Osteoblast (primary cell): Measurements from ENCODE around the gene TMEM132C. TPM values are rescaled to one million over a fixed set of nuclear protein-coding genes. Genes with fewer than 3 reads are reported as not detected.

Source experiments
- DNase-seq: peaks from one replicate; pipeline ENCODE4 v3.0.0; 2011; ENCODE audit warnings: low spot score, mixed read lengths; ENCODE audit not compliant: insufficient read length; ENCODE audit errors: missing footprints
- H2AFZ ChIP-seq: 2 replicates; pipeline ENCODE4 v1.6.0; 2011; ENCODE audit warnings: mild to moderate bottlenecking, low read length
- H3K27ac ChIP-seq: 2 replicates; pipeline ENCODE4 v1.5.1; 2011; ENCODE audit warnings: mild to moderate bottlenecking, low read depth, low read length, moderate library complexity
- H3K27me3 ChIP-seq: 2 replicates; pipeline ENCODE4 v1.6.0; 2012; ENCODE audit warnings: mild to moderate bottlenecking, control low read depth, inconsistent platforms, low read length, moderate library complexity; ENCODE audit not compliant: insufficient read depth
- H3K36me3 ChIP-seq: 2 replicates; pipeline ENCODE4 v1.5.1; 2011; ENCODE audit warnings: mild to moderate bottlenecking, low read length, control low read depth, moderate library complexity; ENCODE audit not compliant: insufficient read depth
- H3K4me1 ChIP-seq: 2 replicates; pipeline ENCODE4 v1.5.1; 2011; ENCODE audit warnings: mild to moderate bottlenecking, low read length, control low read depth, moderate library complexity; ENCODE audit not compliant: insufficient read depth
- H3K4me2 ChIP-seq: 2 replicates; pipeline ENCODE4 v1.6.0; 2011; ENCODE audit warnings: mild to moderate bottlenecking, low read length; ENCODE audit not compliant: insufficient read depth
- H3K4me3 ChIP-seq: fragments of 200-600 bp; sonication (generic); 3 replicates; pipeline ENCODE4 v1.5.1; 2012; ENCODE audit warnings: mild to moderate bottlenecking, low read length, inconsistent platforms; ENCODE audit not compliant: insufficient read depth
- H3K79me2 ChIP-seq: 2 replicates; pipeline ENCODE4 v1.6.0; 2012; ENCODE audit warnings: mild to moderate bottlenecking, low read length, control low read depth, inconsistent platforms; ENCODE audit not compliant: insufficient read depth
- H3K9me3 ChIP-seq: 2 replicates; pipeline ENCODE4 v1.5.1; 2011; ENCODE audit warnings: low read depth, low read length, control low read depth
- H4K20me1 ChIP-seq: 2 replicates; pipeline ENCODE4 v1.6.0; 2012; ENCODE audit warnings: mild to moderate bottlenecking, low read length, control low read depth; ENCODE audit not compliant: insufficient read depth
- total RNA-seq: library from RNA; depleted of rRNA; stranded (reverse); fragments of >200 nt; gene quantifications from 2 replicates; pipeline ENCODE4 v1.2.3, GENCODE V29; 2012
- TF ChIP-seq, protein P1 (sequence below): IDR thresholded peaks from 2 replicates; pipeline ENCODE4 v1.5.1; 2011; ENCODE audit warnings: mild to moderate bottlenecking, low read depth, low read length, moderate library complexity; ENCODE audit errors: extremely low read depth

TMEM132C gene
- total RNA-seq, 1 donor = not detected

DNA sequence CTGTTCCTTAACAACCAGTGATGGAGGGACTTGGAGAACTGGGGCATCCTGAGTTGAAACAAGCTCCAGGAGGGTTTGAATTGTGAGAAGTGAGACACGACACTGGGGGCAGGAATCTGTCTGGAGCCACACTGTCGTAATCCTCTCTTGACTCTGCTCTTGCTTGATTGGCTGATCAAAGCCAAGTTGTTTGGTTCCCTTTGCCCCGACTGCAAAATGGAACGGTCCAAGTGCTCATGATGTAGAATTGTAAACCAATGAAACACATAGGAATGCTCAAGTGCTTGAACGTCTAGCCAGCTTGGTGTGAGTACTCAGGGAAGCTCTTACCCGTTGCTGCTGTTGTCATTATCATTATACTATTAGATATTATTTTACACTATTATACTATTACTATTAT lies 98.1 kb downstream of the TMEM132C start:
- Histone ChIP-seq H3K27me3 (no peaks in the 10 kb centered on the region), H3K4me3 (no peak overlapping the region), H3K36me3 (no peaks in the 10 kb centered on the region), H2AFZ (no peak overlapping the region), H3K4me1 (no peaks in the 10 kb centered on the region), H4K20me1 (no peaks in the 10 kb centered on the region), H3K4me2 (no peak overlapping the region), H3K79me2 (no peaks in the 10 kb centered on the region), H3K27ac (no peak overlapping the region), H3K9me3 (no peaks in the 10 kb centered on the region)
- peak; percentile 17 for DNase-seq
- TF ChIP-seq, protein P1, sequence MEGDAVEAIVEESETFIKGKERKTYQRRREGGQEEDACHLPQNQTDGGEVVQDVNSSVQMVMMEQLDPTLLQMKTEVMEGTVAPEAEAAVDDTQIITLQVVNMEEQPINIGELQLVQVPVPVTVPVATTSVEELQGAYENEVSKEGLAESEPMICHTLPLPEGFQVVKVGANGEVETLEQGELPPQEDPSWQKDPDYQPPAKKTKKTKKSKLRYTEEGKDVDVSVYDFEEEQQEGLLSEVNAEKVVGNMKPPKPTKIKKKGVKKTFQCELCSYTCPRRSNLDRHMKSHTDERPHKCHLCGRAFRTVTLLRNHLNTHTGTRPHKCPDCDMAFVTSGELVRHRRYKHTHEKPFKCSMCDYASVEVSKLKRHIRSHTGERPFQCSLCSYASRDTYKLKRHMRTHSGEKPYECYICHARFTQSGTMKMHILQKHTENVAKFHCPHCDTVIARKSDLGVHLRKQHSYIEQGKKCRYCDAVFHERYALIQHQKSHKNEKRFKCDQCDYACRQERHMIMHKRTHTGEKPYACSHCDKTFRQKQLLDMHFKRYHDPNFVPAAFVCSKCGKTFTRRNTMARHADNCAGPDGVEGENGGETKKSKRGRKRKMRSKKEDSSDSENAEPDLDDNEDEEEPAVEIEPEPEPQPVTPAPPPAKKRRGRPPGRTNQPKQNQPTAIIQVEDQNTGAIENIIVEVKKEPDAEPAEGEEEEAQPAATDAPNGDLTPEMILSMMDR = no peak

DNA sequence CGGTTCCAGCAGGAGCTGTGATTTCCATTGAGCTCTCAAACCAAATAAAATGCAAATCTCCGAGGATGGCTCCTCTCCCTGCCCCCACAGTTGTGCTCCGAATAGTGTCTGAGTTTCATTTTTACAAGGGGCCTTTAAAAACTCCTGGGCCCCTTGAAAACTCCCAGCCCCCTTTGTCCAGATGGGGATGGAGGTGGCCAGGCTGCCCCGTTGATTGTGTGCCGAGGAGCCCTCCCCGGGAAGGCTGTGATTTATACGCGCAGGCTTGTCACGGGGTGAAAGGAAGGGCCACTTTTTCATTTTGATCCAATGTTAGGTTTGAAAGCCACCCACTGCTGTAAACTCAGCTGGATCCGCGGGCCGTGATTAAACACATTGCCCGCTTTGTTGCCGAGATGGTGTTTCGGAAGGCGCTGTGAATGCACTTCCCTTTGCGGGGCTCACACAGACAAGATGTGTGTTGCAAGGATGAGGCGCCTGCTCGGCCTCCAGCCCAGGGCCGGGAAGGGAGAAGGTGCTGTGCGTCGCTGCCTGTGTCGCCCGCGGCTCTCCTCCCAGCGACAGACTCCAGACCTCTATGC lies 98.8 kb downstream of the TMEM132C start:
- Histone ChIP-seq H3K4me1 (no peaks in the 10 kb centered on the region), H3K36me3 (no peaks in the 10 kb centered on the region), H3K4me2 (no peak overlapping the region), H3K9me3 (no peaks in the 10 kb centered on the region), H4K20me1 (no peaks in the 10 kb centered on the region), H3K27ac (no peak overlapping the region), H3K4me3 (no peak overlapping the region), H2AFZ (no peak overlapping the region), H3K27me3 (no peaks in the 10 kb centered on the region), H3K79me2 (no peaks in the 10 kb centered on the region)
- no peak for DNase-seq
- TF ChIP-seq, protein P1 = no peak

DNA sequence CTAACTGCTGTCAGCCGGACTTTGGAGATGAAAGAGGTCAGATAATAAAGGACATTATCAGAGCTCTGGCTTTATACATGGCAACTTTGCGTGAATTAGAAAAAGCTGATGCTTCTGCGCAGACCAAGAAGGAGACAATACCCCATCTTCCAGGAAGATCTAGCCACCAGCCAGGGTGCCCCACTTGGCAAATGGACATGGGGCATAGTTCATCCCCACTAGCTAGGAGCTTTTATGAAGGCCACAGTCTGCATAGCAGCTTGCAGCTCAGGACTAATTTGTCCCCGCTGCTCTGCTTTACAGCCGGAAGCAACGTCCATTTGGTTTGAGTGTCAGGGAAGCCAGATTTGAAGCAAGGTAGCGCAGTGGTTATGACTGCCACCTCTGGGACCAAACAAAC lies 101.0 kb downstream of the TMEM132C start:
- no peak overlapping the region for H3K27ac ChIP-seq
- DNase-seq = no peak
- no peak overlapping the region for H2AFZ ChIP-seq
- H3K27me3 ChIP-seq = no peaks in the 10 kb centered on the region
- H3K4me1 ChIP-seq = no peaks in the 10 kb centered on the region
- H3K9me3 ChIP-seq = no peaks in the 10 kb centered on the region
- TF ChIP-seq, protein P1 = no peak
- H3K4me3 ChIP-seq = no peak overlapping the region
- H3K4me2 ChIP-seq = no peak overlapping the region
- H3K36me3 ChIP-seq = no peaks in the 10 kb centered on the region
- no peaks in the 10 kb centered on the region for H3K79me2 ChIP-seq
- H4K20me1 ChIP-seq = no peaks in the 10 kb centered on the region

DNA sequence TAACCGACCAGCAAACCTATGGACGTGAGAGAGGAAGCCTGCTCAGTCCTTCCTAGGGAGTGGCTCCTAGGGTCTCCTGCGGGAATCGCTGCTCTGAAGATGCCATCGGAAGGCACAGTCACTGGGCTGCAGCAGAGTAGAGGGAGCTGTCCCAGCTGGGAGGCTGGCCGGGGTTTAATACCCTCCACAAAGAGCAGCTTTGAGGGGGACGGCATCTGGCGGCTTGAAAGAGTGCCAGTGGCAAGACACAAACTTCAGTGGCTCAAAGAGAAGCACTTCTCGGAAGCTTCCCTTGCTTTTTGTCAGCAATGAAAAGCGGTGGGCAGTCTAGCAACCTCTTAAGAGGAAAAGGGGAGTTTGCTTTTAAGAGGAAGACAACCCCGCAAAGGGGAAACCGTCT lies 114.6 kb downstream of the TMEM132C start:
- Histone ChIP-seq H3K4me3 (no peak overlapping the region), H4K20me1 (no peaks in the 10 kb centered on the region), H3K27me3 (no peaks in the 10 kb centered on the region), H2AFZ (no peak overlapping the region), H3K27ac (no peak overlapping the region), H3K4me1 (no peaks in the 10 kb centered on the region), H3K9me3 (no peaks in the 10 kb centered on the region), H3K4me2 (no peak overlapping the region), H3K79me2 (no peaks in the 10 kb centered on the region), H3K36me3 (no peaks in the 10 kb centered on the region)
- DNase-seq = no peak
- TF ChIP-seq, protein P1 = no peak
